ENCODE measurements around the gene RUNX3.

- TF ChIP-seq EZH2 (IDR thresholded peaks at IDR 0.05; ENCODE audit: borderline replicate concordance, low read length), result no peak
- TF ChIP-seq, protein P1, sequence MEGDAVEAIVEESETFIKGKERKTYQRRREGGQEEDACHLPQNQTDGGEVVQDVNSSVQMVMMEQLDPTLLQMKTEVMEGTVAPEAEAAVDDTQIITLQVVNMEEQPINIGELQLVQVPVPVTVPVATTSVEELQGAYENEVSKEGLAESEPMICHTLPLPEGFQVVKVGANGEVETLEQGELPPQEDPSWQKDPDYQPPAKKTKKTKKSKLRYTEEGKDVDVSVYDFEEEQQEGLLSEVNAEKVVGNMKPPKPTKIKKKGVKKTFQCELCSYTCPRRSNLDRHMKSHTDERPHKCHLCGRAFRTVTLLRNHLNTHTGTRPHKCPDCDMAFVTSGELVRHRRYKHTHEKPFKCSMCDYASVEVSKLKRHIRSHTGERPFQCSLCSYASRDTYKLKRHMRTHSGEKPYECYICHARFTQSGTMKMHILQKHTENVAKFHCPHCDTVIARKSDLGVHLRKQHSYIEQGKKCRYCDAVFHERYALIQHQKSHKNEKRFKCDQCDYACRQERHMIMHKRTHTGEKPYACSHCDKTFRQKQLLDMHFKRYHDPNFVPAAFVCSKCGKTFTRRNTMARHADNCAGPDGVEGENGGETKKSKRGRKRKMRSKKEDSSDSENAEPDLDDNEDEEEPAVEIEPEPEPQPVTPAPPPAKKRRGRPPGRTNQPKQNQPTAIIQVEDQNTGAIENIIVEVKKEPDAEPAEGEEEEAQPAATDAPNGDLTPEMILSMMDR (conservative IDR thresholded peaks at IDR 0.05 in 1 of 2, IDR thresholded peaks at IDR 0.05 in 1 of 2; ENCODE audit: extremely low read depth in 1 of 2, insufficient read depth in 1 of 2, low read depth in 1 of 2, low read length in 2 of 2), result no peak
Measured at GRCh38 chr1:24913616-24914225, 16.4 kb downstream of the RUNX3 start.

All from mammary epithelial cell (primary cell).